ENCODE measurements around the gene TUBA3E. TPM values are rescaled to one million over a fixed set of nuclear protein-coding genes. Genes with fewer than 3 reads are reported as not detected.
"Not testable (repeated sequence)": the region's sequence is repeated elsewhere in the genome, so short reads cannot be mapped to it uniquely, and the experiment has no call there.

TUBA3E gene
- total RNA-seq, 1 donor from 2014 or later = 1.2 TPM

DNA sequence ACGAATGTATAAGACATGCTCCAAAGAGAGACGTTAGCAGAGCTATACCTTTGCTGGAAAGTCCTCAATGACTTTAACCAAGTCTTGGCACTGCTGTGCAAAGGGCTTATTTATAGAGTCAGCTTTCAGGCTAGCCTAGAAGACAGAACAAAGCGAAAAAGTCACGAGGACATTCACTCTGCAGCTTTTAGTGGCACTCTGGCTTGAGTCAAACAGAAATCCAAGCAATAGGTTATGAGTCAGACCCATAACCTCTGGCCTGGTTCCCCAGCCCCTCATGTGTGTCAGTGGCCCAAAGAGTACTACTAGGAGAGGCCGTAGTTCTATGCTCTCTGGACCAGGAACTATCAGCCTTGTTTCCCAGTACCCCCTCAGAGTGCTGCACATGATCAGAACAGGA lies 23.4 kb downstream of the TUBA3E start:
- intact Hi-C loops (cut with DNase I); DNase-seq (ENCODE audit: low spot score): not testable (repeated sequence)

GRCh38 chr2:130169896-130170295 lies 28.3 kb downstream of the TUBA3E start:
- intact Hi-C loops (cut with DNase I) = no loop called here
- no peak for DNase-seq (ENCODE audit: low spot score)

DNA sequence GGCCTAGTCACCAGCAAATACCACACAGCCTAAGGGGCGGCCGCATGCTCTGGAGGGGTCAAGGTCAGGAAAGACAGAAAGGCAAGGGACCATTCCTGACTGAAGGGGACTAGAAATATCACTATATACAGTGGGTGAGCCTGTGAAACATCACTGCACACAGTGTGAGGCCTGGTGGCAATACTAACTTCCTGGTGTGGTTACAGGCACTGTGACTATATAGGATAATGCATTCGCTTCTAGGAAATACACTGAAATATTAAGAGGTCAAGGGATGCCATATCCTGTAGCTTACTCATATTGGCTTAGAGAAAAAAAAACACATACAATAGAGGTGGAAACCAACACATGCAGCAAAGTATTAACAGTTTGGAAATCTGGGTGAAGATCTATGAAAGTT lies 29.1 kb downstream of the TUBA3E start:
- not testable (repeated sequence) for DNase-seq (ENCODE audit: low spot score)

GRCh38 chr2:130166611-130167010 lies 31.6 kb downstream of the TUBA3E start:
- DNase-seq (ENCODE audit: low spot score); intact Hi-C loops (cut with DNase I): not testable (repeated sequence)

More for the DNA sequence above, 29.1 kb downstream of the TUBA3E start:
- intact Hi-C loops (cut with DNase I) = not testable (repeated sequence)

DNA sequence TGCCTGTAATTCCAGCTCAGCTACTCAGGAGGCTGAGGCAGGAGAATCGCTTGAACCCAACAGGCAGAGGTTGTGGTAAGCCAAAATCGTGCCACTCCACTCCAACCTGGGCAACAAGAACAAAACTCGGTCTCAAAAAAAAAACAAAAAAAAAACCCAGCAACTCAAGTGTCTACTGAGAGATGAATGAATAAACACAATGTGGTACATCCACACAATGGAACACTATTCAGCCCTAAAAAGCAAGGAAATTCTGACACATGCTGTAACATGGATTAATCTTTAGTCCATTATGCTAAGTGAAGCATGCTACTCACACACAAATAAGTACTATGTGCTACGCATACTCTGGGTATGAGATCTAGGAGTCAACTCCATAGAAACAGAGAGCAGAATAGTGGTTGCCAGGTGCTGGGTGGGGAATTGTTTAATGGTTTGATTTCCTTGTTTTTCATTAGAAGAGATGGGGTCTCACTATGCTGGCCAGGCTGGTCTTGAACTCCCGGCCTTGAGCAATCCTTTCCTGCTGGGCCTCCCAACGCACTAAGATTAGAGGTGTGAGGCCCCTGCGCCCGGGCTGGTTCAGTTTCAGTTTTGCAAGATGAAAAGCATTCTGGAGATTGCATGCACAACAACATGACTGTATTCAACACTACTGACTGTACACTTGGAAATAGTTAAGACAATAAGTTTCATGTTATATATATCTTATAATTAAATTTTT lies 32.8 kb downstream of the TUBA3E start:
- no peak for DNase-seq (ENCODE audit: low spot score)
- intact Hi-C loops (cut with DNase I) = no loop called here

DNA sequence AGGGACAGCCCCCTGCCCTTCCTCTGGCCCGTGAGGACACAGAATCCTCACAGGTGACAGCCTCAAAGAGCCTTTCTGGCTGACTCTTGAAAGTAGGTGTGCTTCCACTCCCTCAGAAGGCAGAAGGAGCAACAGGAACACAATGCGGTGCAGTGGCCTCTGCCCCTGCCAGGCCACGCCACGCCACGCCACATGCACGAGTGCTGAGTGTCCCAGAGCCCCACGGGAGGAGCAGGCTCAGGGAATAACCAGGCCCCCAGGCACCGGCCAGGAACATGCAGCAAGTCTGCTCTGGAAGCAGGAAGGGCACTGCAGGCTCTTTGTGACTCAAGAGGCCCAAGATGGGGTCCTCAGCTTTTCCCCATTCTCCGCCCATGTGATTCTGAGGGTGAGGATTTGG lies 35.3 kb downstream of the TUBA3E start:
- intact Hi-C loops (cut with DNase I) = no loop called here
- DNase-seq (ENCODE audit: low spot score) = no peak

DNA sequence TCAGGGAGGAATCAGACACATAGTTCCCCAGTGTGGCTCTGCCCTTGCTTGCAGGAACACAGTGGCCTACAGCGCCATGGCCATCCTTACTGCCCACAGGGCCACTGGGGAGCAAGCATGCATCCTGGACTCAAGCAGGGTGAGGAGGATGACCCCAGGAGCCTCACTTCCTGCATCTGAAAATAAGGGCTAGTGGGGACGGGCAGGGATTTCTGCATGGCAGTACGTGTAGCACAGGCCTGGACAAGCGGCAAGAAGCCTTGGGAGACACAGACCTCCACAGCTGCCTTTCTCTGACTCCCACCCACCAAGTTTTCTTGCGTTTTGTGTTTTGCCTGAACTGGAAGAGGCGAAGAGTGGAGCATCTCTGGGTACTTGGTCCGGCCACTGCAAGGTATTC lies 35.8 kb downstream of the TUBA3E start:
- intact Hi-C loops (cut with DNase I); DNase-seq (ENCODE audit: low spot score): not testable (repeated sequence)

- DNase-seq (ENCODE audit: low spot score); intact Hi-C loops (cut with DNase I): not testable (repeated sequence)
Measured at GRCh38 chr2:130160838-130161705, 37.2 kb downstream of the TUBA3E start.

GRCh38 chr2:130160131-130160530 lies 38.1 kb downstream of the TUBA3E start:
- intact Hi-C loops (cut with DNase I) = no loop called here
- DNase-seq (ENCODE audit: low spot score) = no peak

DNA sequence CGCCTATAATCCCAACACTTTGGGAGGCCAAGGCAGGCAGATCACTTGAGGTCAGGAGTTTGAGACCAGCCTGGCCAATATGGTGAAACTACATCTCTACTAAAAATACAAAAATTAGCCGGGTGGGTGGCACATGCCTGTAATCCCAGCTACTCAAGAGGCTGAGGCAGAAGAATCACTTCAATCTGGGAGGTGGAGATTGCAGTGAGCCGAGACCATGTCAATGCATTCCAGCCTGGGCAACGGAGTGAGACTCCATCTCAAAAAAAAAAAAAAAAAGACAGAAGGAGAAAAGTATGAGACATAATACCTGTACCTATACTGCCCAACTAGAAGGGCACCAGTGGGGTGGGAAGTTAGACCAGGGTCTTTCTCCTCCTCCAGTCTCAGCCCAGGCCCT lies 38.9 kb downstream of the TUBA3E start:
- DNase-seq (ENCODE audit: low spot score); intact Hi-C loops (cut with DNase I): not testable (repeated sequence)

- intact Hi-C loops (cut with DNase I) = no loop called here
- no peak for DNase-seq (ENCODE audit: low spot score)
Measured at GRCh38 chr2:130158631-130159030, 39.6 kb downstream of the TUBA3E start.

DNA sequence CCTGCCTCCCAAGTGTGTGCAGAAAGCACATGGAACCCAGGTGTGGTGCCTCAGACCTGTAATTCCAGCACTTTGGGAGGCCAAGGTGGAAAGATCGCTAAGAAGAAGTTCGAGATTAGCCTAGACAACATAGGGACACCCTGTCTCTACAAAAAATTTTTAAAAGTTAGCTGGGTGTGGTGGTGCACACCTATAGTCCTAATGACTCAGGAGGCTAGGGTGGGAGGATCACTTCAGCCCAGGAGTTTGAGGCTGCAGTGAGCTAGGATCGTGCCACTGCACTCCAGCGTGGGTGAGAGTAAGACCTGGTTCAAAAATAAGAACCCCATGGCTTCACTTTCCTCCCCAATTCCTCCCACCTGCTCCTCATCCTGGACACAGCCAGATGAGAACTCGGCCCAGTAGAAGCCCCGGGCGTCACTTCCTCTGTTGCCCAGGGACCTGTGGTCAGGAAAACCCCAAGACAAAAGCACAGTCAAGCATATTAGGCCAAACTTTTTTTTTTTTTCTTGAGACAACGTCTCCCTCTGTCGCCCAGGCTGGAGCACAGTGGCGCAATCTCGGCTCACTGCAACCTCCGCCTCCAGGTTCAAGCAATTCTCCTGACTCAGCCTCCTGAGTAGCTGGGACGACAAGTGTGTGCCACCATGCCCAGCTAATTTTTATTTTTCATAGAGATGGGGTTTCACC lies 40.3 kb downstream of the TUBA3E start:
- DNase-seq (ENCODE audit: low spot score); intact Hi-C loops (cut with DNase I): not testable (repeated sequence)

DNA sequence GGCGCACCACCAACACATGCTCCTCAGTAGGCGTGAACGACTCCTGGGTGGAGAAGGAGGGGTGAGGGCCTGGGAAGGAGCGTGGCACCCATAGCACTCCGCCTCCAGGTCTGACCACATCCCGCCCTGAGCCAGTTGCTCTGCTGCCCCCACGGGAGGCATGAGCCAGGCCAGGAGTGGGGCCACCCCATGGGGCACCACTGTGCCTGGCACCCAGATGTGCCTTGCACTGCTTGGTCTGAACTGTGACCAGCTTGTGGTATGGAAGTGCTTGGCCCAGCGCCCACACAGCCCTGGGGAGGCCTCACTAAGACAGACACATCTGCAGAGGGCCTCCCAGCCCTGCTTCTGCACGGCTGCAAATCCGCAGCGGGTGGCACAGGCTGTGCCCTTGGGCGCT lies 40.9 kb downstream of the TUBA3E start:
- intact Hi-C loops (cut with DNase I); DNase-seq (ENCODE audit: low spot score): not testable (repeated sequence)

GRCh38 chr2:130156624-130157004 lies 41.6 kb downstream of the TUBA3E start:
- no peak for DNase-seq (ENCODE audit: low spot score)
- intact Hi-C loops (cut with DNase I) = loop anchor here (1.0 kb wide), 1 partner anchor 176 kb away; no protein-coding TSS in a partner anchor

DNA sequence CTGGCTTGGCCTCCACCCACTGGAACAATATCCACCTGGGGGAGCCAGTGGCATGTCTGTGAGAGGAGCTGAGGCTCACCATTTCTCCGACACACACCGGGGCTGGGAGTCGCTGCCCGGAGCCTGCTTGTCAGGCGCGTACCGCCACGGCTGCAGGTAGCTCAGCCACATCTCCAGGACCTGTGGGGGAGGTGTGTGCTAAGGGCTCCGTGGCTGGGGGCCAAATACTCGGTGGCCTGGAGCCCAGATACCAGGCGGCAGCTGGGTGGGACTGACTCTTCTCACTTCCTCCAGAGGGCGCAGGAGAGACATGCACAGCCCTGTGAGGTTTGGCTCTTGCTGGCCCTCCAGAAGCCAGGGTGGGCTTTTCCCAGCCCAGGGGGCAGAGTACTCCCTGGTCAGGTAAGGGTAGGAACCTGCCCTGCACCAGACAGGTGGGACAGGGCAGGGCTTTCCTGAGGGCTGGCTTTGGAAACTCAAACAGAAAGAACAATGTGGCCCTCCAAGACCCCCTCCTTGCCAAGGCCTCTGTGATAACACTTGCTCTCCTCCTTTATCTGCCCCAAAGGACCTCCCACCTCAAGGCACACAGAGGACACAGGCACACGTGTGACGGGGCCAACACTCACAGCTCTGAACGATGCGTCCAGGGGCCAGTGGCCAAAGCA lies 42.1 kb downstream of the TUBA3E start:
- not testable (repeated sequence) for DNase-seq (ENCODE audit: low spot score)
- intact Hi-C loops (cut with DNase I) = loop anchor here (1.0 kb wide), 1 partner anchor 176 kb away; no protein-coding TSS in a partner anchor

GRCh38 chr2:130154773-130155765 lies 43.2 kb downstream of the TUBA3E start:
- no peak for DNase-seq (ENCODE audit: low spot score)
- intact Hi-C loops (cut with DNase I) = no loop called here

GRCh38 chr2:130154423-130154770 lies 43.8 kb downstream of the TUBA3E start:
- DNase-seq (ENCODE audit: low spot score); intact Hi-C loops (cut with DNase I): not testable (repeated sequence)

GRCh38 chr2:130153721-130154422 lies 44.4 kb downstream of the TUBA3E start:
- intact Hi-C loops (cut with DNase I); DNase-seq (ENCODE audit: low spot score): not testable (repeated sequence)

Measured in cardiac septum (tissue), 1 donor.